ENCODE results near the gene CARM1.

- TF ChIP-seq CTCF (conservative IDR thresholded peaks at IDR 0.05) (no peak), EZH2 (IDR thresholded peaks at IDR 0.05; ENCODE audit: low read depth) (no peak)
Observed at GRCh38 chr19:10838377-10838776, 33.0 kb upstream of the CARM1 start.
